NCI-H345 treated with DMSO at 0.1 percent for 48 hours (cell line): ENCODE measurements around the gene AMMECR1.

Experiments used
- DNase-seq: peaks from one replicate; lab custom pipeline; 2025; ENCODE audit not compliant: unreplicated experiment; lab: John Stamatoyannopoulos, UW

AMMECR1 gene

DNA sequence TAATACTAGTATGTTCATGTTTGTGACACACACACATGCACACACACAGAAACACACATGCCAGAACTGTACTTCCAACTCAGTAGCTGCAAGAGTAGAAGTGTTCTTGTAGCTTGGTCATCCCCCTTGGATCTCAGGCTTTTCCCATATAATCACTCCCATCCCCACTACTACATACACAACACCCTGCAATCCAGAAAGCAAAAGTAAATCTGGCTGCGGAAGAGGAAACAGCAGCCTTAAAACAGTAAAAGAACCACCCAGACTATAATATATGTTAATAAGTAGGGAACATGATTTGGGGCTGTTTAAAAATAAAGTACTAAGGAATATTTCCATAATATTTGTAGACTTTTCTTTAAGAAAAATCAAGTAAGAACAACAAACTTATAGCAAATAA lies 103.2 kb downstream of the AMMECR1 start:
- no peak for DNase-seq

DNA sequence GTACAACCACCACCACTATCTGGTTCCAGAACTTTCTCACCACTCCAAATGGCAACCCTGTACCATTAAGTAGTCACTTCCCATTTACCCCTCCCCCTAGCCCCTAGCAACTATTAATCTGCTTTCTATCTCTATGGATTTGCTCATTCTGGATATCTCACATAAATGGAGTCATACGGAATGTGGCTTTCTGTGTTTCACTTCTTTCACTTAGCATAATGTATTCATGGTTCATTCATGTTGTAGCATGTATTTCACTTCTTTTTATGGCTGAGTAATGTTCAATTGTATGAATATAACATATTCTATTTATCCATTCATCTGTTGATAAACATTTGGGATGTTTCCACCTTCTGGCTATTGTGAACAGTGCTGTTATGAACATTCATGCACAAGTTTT lies 104.7 kb downstream of the AMMECR1 start:
- no peak for DNase-seq

DNA sequence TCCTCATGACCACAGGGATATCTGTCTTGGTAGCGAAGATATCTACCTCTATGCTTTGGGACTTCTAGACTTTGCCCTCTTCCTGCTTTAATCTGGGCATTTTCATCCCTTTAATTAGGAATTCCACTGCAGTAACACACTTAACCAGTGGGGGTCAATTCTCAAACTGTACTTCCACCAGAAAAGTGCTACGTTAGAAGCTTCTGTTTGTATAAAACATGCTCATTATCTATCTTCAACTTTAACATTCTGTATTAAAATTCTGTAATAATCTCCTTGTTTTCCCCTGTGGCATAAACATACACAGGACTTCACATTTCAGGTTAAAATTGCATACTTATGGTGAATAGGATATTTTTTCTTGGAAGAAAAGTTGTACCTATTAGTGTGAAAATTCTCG lies 105.6 kb downstream of the AMMECR1 start:
- no peak for DNase-seq

DNA sequence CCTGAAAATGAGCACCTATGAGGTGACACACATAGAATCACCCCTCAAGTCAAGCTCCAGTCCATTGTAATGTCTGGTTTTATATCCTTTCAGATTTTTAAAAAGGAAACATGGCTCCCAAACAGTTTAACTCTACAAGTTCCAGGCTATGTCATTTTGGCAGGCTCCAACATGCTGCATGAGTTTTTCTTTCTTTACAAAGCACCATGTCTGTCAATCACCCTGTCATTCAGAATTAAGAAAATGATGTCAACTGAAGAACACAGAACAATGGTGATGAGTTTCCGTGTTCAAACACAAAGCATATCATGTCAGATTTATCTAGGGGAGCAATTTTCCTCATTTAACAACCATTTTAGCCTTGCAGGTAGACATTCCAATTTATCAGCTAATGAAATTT lies 106.5 kb downstream of the AMMECR1 start:
- no peak for DNase-seq

DNA sequence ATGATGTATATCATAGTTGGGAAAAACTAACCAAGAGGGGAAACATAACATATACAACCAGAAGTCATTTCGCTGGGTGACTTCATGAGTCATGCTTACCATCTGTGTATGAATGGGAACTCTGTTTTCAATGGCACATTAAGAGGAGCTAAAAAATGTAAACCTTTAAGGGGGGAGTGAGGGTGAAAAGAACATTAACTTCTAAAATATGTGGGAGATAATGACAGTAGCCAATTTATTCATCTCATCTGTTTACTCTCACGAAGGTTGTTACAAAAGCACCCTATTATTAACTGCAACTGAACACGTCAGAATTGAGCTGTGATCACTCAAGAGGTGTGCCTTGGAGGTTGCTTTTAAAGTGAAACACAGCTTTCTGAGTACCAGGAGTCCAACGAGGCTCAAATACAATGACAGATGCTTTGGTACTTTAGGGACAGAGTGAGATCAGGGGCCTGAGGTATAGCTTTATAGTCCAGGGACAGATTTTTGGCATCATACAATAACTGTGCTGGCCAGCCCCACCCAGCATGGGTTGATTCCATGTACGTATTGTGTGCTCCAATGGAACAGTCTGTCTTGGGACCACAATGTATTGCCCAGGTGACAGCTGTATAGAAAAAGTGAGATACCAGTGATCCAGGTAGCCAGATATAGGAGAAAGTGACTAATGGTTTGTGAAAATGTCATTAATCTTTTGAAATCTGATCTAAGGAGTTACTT lies 107.3 kb downstream of the AMMECR1 start:
- peak; percentile 27 for DNase-seq

DNA sequence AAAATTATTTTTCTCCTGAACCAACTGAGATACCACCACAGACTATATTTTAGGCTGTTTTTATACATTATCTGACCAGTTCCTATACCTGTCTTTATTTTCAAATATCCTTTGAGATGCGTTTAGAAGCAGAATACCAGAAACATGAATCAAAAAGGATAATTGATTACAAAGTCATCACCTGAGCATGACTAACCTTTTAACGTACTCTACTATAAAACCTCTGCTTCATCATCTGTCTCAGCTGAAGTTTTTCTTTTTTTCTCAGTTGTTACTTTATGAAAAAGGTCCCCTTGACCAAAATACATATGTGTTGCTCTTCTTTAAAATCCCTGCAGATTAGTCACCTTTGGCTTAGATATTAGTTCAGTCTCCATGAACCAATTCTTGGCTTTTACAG lies 109.8 kb downstream of the AMMECR1 start:
- DNase-seq = no peak

DNA sequence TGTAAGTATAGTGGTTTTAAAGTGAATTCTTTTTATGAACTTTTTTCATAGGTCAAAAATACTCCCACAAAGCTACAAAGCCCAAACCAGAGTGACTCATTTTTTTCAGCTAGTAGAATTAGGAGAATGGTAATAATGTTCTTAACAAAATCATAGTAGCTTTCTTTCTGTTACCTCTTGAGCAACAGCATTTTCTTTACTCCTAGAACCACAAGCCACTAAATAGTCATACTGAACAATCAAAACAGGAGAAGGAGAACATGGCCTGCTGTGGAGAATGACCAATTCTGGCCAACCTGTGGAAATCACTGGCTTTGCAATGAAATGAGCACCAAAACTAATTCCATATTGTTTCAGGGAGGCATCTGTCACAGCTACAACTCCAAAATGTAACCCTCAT lies 112.9 kb downstream of the AMMECR1 start:
- DNase-seq = no peak

DNA sequence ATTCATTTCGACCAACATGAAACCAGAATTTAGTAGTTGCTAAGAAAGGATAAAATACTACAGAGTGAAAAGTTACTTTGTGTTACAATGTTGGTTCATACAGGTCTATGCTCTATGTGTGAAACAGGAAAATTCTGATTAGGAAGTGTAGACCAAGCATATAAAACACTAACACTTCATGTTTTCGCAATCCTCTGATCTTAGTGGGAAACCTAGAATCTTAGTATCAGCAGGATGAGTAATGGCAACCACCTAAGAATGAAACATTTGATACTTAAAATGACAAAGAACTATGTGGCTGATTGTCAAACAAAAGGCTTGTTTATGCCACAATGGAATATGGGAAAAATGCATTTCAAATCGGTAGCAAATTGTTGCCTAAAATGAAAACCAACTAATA lies 116.1 kb downstream of the AMMECR1 start:
- DNase-seq = no peak

DNA sequence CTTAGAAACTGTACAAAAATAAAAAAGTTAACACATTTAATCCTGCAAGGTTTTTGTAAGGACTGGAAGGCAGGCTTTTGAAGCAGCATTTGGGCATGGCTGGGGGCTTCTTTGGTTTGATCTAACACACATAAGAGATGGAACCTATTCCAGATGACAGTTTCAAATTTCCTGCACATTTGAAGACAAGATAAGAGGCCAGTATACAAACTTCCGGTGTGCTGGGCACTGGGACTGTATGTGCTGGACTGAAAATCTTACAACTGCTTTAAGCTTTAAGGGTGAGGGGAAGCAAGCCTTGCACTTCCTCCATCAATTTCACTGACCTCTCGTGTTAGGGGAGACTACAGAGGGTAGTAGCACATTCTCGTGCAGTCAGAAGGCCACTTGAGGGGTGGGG lies 122.9 kb downstream of the AMMECR1 start:
- no peak for DNase-seq

DNA sequence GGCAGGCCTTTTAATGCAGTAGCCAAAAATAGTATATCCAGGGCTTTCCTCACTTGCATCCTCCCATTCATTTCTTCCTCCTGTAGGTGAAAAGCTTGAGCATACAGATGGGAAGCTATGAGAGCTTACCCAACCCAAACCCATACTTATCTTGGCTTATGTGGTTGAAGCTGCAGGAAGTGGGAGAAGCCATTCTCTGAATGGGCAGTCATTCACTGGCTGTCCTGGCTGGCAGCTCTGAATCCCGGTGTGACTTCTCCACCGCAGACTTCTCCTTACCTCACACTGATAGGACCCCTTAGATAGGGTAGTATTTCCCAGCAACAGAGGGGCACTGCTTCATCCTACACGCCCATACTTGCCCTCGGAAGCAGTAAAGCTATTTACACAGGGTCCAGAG lies 125.4 kb downstream of the AMMECR1 start:
- no peak for DNase-seq

DNA sequence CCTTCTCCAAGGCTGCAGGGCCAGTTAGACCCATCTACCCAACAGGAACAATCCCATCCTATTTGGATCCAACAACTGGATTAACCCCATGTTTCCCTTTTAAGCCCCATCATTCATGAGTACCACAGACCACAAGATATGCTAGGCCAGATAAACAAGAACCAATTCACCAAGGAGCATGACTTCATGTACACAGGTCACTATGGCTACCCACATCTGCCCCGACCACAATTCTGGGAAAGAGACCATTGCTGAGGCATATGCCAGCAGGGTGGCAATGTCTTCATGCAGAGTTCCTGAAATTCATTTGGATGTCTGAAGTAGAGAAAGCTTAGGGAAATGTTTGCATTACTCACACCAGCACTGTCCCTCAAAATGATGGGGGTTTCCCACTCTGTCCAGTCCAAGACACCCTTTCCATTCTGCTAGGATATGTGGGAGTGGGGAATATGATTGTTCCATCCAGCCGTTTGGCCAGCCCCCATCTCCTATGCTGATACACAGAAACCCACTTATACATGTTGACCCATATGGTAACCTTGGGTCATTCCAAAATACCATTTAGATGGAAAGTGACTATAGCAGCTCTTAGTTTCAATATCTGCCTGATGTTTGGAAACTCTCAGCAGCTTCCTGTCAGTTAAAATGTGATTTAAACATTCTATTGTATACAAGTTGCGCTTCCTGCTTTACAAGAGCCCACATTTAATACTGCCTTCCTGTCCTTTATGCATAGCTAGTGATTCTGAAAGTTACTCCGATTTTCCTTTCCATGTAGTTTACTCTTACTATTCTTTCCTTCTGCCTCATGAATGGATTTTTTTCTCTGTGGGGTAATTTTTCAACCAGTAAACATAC lies 129.0 kb downstream of the AMMECR1 start:
- no peak for DNase-seq

DNA sequence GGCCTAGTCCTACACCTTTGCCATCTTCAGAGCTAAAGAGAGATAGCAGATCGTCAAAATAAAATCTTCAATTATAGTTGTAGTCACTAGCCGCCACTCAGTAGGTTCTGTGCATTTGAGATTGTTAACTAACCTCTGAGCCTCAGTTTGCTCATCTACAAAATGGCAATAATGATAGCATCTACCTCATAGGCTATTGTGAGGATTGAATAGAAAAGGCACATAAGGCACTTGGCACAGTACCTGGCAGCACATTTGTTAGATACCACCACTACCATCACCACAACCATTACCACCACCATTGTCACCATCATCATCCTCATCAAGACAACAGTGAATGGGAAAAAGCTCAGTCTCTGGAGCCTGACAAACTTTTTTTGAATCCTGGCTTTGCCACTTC lies 134.6 kb downstream of the AMMECR1 start:
- DNase-seq = no peak

DNA sequence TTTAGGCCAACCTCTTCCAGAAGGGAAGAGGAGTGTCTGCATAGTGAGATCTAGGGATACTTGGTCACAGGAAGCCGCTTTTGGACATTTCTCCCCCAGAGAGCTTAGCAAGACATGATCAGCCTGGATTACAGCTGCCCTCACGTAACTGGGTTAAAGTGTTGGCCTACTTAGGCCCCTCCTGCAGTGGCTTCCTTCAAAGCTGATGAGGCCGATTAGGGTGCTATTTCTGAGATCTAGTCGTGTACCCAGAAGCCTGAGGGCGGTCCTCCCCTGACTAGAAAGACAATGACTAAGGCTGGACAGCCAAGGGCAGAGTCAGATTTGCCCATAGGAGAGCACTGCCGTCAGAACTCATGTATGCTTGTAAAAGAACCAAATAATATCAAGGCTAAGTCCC lies 135.0 kb downstream of the AMMECR1 start:
- no peak for DNase-seq

DNA sequence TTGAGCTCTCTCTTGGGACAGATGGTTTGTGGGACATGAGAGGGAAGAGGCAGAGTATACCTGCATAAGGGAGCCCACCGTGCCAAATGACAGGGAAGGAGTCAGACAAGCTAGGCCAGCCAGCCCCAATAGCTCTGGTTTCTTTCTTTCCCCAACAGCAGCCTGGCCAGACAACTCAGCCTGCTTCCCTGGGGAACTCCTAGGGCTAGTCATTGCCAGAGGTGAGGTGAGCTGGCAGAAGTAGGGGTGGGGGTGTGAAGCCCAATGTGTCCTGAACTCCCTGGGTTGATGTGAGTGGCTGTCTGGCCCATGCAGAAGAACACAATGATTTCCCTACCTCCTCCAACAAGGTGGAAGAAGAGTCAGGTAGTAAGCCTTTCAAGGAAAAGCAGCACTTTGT lies 135.5 kb downstream of the AMMECR1 start:
- no peak for DNase-seq

DNA sequence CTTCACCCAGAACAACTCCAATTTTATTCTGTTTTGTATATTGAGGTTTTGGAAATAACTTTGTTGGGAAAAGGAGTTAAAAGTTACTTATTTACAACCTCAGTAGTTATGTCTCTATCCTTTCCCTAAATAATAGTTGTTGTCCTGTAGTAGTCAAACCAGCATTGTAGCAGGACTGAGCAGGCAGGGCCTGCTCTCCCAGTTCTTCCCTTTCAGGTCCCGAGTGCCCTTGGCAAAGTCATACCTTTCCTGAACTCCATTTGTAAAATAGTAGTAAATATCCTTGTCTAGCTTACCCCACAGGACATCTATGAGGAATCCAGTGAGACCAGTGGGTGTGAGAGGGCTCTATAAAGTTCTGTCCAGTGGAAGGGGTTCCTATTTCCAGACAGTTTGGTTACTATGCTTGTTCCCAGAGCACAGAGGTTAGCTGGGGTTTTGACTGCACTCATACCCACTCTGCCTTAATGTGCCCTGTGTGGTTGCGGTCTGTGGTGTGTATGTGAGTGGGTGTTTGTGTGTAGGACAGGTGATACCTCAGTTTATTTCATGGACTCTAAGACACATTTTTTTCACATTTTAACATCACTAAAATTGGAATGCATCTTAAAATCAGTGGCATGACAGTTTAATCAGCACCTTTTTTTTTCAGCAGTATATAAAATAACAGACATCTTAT lies 136.3 kb downstream of the AMMECR1 start:
- no peak for DNase-seq

DNA sequence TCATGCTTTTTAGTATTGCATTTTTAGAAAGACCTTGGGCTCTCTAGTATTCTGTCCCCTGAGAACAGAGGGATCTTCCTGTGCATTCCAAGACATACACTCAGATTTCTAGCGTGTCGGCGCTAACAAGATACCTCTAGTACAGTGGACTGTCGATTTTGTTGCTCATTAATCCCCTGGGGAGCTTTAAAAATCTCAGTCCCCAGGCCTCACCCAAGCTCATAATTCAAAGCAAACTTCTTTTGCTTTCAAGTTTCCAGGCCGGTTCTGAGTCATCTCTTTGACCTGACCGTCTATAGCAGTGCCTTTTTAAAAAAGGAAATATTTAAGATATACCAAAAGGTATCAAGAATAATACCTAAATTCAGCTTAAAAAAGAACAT lies 137.0 kb downstream of the AMMECR1 start:
- DNase-seq = no peak

DNA sequence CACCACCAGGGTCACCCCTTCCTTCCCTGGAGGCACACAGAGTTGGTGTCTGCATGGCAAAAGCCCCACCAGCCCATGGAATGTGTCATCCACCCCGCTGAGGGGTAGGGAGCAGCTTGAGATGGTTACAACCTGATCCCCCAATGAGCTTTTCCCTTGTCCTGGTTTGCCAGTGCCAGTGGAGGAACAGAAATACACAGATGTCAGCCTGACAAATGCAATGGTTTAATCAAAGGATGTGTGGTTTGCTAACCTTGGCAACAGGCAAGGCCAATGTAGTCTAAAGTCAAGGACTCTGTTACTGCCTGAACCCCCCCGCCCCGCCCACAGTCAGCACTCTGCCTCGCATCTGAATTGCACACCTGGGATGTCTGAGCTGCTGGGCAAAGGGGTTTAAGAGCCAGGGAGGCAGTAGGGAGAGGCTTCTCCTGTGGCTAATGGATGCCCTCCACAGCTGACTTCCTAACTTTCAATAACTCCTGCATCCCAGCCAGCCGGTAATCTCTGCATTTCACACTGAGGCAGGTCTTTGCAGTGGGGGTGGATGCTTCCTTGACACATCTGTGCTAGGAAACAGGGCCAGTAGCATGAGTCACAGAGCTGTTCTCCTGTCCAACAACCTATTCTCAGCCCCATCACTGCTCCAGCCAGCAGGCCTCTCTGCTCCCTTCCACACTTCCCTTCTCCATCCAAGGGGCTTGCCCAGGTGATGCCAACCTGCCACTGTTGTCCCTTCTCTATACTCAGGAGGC lies 137.5 kb downstream of the AMMECR1 start:
- DNase-seq = no peak

DNA sequence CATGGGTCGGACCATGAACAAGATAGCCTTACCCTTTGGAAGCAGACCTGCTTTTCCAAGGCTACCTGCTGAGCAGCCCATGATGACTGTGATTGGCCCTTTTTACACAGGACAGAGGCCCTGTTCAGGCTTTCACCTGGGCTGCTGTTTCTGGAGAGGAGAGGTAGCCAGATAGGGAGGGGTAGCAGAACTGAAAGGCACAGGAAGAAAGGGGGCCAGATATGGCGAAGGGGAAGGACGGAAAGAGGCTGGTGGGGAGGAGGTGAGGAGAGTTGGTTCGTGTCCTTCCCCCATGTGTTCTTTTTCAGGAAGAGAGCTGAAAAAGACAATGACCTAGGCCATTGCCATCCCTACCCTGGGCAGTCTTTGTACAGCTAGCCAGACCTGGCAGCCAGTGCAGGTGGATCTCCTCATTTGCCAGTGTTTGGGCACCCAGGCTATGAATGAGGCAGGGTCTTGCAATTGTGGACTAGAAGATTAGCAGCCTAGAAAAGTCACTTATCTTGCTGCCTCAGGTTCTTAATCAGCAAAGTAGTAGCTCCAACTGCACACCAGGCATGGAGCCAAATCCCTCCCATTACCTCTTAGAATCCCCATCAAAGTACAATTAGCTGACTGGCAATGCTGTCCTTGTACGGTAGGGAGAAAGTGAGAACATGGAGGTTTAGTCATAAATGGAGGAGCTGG lies 139.6 kb downstream of the AMMECR1 start:
- no peak for DNase-seq

DNA sequence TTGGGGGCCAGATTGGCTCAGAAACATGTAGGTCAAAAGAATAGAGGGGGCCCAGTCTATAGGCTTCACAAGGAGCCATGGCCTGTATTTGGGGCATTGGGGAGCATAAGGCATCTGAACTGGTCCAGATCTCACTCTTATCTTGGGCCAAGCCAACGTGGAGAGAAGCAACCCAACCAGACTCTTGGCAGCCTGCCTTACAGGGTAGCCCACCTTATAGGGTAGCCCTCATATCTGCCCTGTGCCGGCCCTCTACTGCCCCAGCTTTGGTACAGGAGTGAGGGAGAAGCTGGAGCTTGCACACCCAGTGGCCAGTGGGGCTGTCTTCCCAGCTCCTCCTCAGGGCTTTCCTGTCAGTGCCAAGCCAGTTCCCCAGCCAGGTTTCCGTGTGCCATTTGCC lies 142.2 kb downstream of the AMMECR1 start:
- no peak for DNase-seq

DNA sequence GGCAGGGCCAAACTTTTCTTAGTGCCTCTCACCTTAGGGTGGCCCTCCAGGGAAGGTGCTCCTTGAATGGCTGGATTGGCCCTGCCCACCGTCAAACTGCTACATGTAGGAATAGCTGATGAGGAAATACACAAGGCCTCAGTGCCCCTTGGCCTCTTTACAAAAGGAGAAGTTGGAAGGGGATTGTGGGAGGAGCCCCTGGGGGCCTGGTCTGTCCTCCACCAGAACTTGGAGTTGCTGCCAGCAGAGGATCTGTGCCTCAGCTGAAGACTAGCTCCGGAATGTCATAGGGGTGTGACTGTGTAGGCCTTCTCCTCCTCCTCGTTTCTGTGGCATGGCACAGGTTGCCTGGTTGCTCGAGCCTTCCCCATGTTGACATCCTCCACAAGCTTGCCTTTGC lies 142.7 kb downstream of the AMMECR1 start:
- no peak for DNase-seq
